ENCODE results near the gene SEMA6A.

GRCh38 chr5:116469631-116470030, 105.0 kb downstream of the SEMA6A start:
- TF ChIP-seq BHLHE40 (IDR thresholded peaks at IDR 0.05; ENCODE audit: low read length) (no peak), HOXA9 (CRISPR knock-in tag; IDR thresholded peaks at IDR 0.05; ENCODE audit: borderline replicate concordance) (no peak), TEF (CRISPR knock-in tag; IDR thresholded peaks at IDR 0.05) (no peak), STAT5B (CRISPR knock-in tag; IDR thresholded peaks at IDR 0.05) (no peak)

Measured in HepG2 (cell line).